GM21529 (cell line): Measurements from ENCODE around the gene FAM111A.

ENCODE experiments used
- ATAC-seq: cut with Tn5 transposase; IDR thresholded peaks from one replicate; pipeline ENCODE4 v1.9.1; 2021; ENCODE audit not compliant: unreplicated experiment

FAM111A gene

DNA sequence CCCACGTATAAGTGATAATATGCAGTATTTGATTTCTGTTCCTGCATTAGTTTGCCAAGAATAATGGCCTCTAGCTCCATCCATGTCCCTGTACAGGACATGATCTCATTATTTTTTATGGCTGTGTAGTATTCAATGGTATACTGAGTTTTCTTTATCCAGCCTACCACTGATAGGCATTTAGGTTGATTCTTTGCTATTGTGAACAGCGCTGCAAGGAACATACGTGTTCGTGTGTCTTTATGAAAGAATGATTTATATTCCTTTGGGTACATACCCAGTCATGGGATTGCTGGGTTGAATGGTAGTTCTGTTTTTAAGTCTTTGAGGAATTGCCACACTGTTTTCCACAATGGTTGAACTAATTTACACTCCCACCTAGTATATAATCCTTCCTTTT is 1.5 kb upstream of the FAM111A start:
- ATAC-seq: no peak

DNA sequence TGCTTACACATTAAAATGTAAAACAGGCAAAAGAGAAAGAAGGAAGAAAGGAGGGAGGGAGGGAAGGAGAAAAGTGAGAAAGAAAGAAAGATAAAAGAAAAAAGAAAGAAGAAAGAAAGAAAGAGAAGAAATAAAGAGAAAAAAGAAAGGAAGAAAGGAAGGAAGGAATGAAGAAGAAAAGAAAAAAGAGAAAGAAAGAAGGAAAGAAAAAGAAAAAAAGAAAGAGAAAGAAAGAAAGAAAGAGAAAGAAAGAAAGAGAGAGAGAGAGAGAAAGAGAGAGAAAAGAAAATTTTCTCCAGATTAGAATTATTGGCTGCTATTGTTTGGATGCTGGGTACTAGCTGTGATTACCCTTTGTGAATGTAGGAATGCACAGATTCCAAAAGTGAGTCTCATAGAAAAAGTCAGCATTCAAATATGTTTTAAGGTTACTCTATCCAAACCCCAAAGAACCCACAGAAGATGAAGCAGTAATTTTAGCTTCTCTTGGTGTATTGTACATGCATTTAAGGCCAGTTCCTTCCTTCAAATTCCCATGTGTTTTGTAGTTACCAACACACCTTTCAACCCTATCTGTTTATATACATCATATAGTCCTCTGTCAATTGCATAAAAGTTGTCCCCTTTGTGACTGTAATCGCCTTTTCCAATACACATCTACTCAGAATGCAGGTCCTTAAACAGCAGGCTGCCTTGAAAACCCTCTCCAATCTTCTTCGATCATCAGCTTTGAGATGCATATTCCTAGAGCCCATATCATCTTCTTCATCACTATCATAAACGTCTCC is 789 bp upstream of the FAM111A start:
- no peak for ATAC-seq

DNA sequence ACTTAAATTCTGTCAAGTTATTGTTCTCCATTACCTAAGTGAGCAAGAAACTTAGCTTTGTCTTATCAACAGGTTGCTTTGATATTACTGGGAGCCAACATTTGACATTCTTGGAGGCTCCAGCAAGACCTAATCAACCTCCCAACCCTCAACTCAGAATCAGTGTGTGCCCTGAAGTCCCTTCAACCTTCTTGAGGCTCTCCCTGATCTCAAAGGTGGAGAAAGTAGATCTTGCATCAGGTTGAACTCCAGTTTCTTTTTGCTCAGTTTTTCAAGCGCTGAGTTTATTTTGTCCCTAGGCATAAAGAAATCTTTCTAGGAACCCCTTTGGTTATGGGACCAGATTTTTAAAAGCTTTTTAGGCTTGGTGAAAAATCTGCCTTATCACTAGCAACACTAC is 1.4 kb downstream of the FAM111A start:
- no peak for ATAC-seq

DNA sequence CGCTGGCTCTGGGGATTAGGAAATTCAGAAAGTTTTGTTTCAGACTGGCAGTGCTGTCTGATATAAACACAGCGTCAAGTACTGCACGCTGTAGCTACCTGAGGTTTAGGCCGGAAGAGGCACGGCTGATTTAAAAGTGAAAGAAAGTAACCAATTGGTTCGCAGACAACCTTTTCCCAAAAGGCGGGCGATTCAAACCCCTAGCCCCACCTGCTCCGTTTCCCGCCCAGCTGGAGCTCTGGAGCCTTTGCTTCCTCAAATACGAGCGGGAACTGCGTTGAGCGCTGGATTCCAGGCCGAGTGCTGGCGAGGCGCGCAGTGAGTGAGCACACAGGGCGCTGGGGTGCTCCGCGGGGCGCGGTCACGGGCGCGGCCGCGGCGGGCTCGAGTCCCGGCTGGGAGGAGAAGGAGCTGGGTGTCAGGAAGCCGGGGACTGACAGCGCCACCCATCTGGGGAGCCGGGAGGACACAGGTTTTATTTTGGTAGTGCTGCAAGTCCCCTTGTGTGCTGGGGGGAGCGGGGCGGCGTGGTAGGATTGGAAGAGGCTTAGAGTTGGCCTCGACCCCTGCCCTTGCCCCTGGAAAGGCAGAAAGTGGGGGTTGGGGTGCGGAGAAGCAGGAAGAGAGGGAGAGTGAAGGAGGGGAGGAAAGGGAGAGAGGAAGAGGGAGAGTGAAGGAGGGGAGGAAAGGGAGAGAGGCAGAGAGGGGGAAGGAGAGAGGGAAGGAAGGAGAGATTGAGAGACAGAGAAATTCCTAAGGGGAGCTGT is 2.1 kb downstream of the FAM111A start:
- peak; percentile 56 for ATAC-seq

DNA sequence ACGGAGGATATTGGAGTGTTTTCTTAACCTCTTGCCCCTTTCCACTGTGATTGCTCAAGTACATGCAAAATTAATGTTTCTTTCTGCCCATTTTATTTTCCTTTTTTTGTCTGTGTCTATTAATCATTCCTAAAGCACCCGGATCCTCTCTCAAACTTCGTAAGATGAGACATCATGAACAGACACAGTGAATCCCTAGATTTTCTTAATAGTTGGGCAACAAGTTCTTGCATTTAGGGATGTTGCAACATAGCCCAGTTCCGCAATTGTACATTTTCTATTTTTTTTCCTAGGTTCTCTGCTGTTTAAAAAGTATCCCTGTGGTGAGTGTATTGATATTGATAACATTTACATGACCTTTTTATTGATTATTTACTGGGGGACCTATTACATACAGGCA is 2.9 kb downstream of the FAM111A start:
- no peak for ATAC-seq

DNA sequence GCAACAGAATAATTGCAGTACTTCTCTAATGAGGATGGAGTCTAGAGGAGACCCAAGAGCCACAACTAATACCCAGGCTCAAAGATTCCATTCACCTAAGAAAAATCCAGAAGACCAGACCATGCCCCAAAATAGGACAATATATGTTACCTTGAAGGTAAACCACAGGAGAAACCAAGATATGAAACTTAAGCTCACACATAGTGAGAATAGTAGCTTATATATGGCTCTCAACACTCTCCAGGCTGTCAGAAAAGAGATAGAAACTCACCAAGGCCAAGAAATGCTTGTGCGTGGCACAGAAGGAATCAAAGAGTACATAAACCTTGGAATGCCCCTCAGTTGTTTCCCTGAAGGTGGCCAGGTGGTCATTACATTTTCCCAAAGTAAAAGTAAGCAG is 9.1 kb downstream of the FAM111A start:
- ATAC-seq: peak; percentile 71

DNA sequence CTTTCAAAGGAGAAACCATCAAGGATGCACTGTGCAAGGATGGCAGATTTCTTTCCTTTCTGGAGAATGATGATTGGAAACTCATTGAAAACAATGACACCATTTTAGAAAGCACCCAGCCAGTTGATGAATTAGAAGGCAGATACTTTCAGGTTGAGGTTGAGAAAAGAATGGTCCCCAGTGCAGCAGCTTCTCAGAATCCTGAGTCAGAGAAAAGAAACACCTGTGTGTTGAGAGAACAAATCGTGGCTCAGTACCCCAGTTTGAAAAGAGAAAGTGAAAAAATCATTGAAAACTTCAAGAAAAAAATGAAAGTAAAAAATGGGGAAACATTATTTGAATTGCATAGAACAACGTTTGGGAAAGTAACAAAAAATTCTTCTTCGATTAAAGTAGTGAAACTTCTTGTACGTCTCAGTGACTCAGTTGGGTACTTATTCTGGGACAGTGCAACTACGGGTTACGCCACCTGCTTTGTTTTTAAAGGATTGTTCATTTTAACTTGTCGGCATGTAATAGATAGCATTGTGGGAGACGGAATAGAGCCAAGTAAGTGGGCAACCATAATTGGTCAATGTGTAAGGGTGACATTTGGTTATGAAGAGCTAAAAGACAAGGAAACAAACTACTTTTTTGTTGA is 9.8 kb downstream of the FAM111A start:
- peak; percentile 86 for ATAC-seq

DNA sequence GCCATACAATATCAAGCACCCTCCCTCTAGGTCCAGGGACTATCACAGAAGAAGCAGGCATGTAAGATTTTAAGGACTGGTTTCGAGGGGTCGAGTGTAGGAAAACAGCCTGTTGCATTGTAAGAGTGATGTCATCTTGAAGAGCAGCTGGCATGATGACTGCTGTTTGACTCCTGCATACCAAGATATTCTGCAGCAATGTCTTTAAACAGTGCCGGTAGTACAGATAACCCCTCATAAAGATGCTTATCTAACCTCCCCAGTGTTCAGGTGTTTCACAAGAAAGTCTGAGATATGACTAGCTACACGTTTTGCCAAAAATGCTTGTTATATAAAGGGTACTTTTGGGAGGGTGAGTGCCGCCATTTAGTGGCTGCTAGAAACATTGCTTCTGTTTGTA is 12.0 kb downstream of the FAM111A start:
- no peak for ATAC-seq

DNA sequence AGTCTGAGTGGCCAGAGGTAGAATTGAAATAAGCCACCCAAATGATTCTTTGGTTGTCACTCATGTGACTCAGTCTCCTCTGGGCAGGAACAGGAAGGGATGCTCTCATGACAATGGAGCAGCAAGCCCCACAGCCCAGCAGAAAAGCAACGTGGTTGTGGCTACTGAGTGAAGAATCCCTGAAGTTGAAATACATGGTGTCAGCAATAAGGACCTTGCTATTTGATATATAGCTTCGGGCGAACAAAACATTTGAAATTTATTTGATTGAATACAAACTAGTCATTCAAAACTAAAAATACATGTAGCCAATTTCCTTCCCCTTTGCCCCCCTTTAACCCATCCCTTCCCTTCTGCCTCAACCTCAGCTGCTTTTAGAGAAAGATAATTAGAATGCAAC is 14.8 kb downstream of the FAM111A start:
- no peak for ATAC-seq

DNA sequence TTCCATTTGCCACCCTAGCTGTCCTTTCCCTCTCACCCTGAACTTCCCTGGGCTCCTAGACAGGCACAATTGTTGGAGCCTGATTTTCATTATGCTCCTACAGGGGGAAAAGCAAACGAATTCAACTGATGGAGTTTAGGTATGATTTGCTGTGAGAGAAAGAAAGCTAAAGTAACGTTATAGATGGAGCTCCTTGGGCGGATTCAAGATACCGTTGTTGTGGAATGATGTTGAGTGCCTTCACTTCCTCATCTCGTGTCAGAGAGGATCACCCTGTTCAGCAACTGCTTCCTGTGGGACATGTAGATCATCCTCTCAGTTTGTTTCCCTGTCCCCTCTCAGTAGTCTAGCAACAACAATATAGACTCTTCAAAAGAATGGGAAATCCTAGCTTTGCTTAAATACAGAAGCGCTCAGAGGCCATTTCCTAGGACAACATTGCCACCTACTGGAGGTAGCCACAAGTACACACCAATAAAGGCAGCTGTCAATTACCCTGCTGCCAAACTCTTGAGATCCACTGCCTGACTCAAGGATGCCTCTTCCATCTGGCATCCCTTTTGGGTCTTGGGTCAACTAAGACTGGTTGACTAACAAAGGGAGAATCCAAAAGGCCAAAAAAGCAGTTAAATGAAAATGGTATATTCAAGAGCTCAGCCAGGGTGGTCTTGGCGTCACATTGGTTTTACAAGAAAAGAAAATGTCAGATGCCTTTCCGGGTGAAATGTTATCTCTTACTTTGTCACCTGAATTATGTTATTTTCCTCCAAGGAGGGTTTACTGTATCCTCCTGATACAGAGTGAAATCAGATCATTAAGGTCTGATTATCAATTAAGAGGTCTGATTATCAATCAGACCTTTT is 15.8 kb downstream of the FAM111A start:
- ATAC-seq: peak; percentile 94

DNA sequence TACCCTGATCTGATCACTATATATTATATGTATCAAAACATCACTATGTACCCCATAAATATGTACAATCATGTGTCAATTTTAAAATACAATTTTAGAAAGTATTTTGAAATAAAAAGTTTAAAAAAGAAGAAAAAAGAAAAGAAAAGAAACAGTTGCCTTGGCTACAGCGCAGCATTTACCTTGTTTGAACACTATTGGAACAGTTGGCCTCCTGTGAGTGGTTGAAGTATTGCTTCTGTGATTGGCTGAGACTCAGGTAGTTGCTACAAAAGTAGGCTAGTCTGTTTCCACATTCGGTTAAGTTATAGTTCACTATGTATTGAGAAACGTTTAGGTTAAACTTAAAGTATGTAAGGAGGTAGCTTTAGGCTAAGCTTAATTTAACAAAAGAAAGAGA is 21.4 kb downstream of the FAM111A start:
- no peak for ATAC-seq

DNA sequence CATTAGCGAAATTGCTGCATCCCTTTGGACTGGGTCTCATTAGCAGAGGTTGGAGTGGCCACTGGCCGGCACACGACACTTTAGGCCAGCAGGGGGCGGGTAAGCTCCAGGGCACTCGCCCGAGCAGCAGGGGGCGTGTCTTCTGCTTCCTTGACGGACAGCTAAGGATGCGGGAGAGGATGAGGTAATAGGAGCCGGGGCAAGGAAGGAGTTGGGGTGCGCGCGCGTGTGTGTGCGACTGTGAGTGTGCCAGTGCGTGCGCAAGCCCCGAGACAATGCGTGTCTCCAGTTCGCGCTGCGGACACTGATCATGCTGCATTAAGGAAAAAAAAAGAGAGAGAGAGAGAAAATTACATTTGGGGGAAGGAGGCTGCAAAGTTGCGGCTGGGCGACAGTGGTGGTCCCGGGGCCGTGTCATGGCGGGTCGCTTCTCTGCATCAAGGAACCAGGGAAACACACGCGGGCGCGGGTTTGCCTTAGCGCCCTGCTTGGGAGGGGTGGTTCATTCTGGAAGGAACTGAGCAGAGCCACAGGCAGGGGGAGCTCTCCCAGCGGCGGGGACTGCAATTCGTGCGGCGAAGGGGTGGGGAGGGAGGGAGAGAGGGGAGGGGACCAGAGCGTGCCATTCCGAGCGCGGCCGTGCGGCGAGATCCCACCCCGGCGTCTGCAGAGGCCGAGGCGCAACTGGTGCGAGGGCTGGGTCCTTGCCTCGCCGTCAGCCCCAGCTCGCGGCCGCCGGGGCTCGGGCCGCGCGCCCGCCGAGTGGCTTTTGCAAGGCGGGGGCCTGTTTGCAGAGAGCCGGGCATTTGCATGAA is 29.1 kb downstream of the FAM111A start, which contains the start of gene DTX4:
DTX4 (plus strand) TSS at position 625 of the 815 bp plus-strand sequence. CDS start 464 bp downstream, outside the sequence.
- peak; percentile 74 for ATAC-seq

DNA sequence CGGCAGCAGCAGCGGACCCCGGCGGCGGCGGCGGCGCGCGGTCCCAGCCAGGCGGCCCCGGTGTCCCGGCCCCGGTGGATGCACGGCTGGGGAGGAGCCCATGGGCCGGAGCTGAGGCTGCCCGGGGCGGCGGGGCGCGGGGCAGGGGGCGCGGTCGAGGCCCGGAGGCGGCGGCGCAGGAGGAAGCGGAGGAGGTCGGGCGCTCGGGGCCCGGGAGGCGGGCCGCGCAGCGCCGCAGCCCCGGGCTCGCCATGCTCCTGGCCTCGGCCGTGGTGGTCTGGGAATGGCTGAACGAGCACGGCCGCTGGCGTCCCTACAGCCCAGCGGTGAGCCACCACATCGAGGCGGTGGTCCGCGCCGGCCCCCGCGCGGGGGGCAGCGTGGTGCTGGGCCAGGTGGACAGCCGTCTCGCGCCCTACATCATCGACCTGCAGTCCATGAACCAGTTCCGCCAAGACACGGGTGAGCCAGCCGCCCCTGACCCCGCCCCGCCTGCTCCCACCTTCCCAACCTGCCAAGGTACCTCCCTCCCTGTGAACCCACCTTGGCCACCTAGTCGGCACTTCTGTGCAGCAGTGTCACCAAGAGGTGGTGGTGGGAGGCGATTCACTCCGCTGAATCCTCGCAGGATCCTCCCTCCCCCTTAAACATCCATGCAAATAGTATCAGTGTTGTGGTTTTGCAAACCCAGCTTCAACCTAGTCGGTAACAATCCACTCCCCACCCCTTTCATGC is 29.9 kb downstream of the FAM111A start:
- ATAC-seq: peak; percentile 33

DNA sequence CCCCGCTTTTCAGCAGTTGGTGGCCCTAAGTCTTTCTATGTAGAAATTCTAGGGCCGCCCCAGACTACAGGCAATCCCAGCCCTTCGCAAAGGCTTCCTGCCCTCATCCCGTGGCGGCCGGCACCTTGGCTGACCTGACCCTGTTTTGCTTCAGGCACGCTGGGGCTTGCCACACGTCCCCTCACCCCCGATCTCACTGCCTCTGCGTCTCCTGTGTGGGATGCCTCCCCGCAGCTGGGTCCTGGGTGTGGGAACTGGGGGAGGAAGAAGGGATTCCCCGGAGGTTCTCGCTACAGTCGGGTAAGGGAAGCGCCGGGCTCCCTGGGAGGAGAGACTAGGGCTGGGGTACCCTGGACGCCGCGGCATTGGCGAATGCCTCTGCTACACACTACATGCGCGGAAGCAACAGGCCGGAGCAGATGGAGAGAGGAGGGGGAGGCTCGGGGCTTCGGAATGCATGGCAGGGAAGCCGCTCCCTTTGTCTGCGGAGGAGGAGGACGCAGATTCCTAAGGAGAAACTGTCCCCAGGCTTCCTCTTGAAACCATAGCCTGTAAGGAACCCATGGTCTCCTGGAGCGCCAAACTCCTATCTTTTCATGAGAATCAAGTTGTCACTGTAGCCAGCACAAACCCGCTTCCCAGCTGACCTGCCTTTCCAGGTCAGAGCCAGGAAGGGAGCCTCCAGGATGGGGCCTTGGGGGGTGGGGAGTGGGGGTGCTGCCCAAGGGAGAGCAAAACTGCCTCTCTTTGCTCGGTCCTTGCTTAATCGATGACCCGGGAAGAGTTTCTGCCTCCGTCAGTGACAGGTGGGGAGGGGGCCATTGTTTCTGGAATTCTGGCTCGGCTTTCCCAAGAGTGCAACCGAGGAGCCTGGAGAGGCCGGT is 30.7 kb downstream of the FAM111A start:
- ATAC-seq: peak; percentile 8

DNA sequence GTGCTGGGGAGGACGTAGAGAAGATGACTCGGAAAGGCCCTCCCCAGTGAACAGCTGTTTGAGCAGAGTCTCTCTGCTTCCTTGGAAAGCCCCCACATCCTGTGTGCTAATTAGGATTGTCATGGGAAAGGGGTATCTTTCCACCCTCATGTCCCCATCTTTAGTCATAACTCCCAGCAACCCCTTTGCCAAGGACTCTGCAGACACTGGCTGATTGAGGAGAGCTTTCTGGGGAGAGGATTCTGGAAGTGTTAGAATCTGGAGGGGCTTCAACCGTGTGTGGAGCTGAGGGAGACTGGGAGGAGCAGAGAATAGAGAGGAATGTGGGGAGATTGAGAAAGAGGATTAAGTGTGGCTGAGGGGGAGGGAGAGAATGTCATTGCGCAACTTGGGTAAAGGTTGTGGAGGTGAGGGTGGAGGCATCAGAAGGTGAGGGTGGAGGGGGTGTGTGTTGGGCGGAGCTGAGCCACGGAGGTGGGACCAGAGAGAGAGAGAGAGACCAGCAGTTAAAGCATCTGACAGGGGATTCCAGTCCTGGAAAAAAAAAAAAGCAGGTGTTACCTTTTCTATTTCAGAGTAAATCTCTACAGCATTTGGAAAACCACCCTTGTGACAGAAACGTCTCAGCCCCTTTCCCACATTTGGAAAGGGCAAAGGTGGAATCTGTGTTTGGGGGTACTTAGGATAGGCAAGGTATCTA is 31.5 kb downstream of the FAM111A start:
- no peak for ATAC-seq

DNA sequence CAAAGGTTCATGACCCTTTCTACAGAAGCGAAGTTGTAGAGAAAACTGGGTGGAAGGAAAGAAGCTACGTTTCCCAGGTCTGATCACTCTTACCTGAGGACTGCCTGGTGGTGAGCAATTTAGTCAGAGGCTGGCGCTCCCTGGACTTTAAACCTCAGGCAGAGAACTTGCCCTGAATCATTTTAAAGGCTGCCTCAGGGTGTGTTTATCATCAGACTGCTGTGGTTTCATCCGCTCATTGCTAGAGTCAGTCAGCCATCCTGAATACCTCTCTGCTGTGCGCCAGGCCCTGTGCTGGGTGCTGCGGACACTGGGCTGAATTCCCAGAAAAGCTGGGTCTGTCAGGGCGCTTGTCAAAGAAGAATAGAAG is 32.0 kb downstream of the FAM111A start:
- ATAC-seq: no peak

DNA sequence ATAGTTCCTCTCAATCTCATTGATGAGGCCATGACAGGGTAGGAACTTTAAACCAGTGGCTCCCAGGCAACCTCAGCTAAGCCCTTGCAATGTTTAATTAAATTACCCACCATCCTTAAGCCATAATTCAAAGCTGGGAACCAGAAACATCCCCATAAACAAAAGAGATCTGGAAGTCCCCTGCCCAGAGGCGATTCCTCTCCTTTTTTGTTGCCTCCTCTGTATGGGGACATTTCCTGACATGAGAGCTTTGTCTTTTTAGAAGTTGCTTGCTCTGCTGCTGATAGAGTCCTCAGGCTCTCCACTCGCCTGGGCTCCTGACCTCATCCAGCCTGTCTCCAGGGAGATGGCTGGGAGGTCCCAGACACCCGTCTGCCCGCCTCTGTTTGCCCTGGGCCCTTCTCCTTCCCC is 32.4 kb downstream of the FAM111A start:
- ATAC-seq: no peak

DNA sequence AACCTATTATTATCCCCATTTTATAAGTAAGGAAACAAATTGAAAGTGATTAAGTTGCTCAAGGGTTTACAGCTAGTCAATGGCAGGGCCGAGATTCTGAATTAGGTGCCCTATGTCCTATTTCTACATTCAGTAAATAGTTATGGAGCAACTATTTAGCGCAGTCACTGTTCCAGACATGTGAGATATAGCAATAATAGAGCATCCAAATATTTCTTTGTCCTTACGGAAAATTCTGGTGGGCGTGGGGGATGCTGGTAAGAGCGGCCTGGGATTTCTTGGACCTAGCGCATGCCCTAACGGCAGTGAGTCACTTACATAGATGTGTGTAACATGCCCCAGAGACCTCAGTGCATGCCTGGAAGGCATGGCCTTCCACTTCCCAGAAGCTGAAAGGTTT is 33.7 kb downstream of the FAM111A start:
- no peak for ATAC-seq
